Tongue (tissue), 2 donors: ENCODE data around the gene DOK7. TPM values are rescaled to one million over a fixed set of nuclear protein-coding genes. Genes with fewer than 3 reads are reported as not detected.
"Not testable (repeated sequence)": the region's sequence is repeated elsewhere in the genome, so short reads cannot be mapped to it uniquely, and the experiment has no call there.

ENCODE experiments used
- DNase-seq: peaks from one replicate; pipeline ENCODE4 v3.0.0-alpha.2; 2015
- total RNA-seq: library from RNA; depleted of rRNA; stranded (reverse); fragments of >200 nt; gene quantifications from one replicate; pipeline ENCODE4 v1.2.3, GENCODE V29; 2014

DOK7 gene
- total RNA-seq, 1 donor from 2014 or later: 30.9 TPM

GRCh38 chr4:3442959-3443749 lies 20.0 kb upstream of the DOK7 start:
- DNase-seq: peak; percentile 59

DNA sequence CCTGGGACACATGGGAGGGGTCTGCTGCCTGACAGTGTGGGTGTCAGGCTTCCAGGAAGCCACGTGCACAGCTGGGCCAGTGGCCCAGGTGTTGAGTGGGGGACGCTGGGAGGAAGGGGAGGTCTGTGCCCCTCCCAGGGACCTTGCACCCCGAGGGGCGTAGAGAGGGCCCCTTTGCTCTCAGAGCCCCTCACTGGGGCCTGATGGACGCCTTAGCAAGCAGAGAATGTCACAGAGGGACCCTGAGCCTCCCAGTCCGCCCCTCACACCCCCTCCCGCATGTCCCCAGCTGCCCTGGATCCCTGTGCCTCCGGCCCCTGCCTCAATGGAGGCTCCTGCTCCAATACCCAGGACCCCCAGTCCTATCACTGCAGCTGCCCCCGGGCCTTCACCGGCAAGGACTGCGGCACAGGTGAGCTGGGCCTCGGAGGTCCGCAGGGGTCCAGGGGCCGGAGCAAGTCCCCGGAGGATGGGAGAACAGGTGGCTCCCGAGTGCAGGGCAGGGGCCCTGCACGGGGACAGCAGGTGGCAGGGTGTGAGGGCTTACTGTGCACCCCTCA lies 19.3 kb upstream of the DOK7 start:
- no peak for DNase-seq

DNA sequence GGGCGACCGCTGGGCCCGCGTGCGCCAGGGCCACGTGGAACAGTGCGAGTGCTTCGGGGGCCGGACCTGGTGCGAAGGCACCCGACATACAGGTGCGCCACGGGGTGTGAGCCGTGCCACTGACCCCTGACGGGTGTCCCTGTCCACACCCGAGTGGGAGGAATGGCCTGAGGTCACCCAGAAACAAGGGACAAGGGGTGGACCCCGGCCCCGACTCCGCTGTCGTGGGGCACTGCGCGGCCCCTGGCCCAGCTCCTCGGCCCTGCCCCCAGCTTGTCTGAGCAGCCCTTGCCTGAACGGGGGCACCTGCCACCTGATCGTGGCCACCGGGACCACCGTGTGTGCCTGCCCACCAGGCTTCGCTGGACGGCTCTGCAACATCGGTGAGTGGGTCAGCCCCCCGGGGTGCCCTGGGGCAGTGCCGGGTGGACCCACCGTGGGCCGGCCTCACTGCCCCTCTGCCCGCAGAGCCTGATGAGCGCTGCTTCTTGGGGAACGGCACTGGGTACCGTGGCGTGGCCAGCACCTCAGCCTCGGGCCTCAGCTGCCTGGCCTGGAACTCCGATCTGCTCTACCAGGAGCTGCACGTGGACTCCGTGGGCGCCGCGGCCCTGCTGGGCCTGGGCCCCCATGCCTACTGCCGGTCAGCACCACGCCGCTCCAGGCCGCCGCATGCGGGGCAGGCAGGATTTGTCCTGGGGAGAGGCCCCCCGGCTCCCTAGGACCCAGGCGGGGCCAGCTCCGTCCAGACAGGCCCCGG lies 18.6 kb upstream of the DOK7 start:
- DNase-seq: no peak

- DNase-seq: no peak
These were observed 17.8 kb upstream of the DOK7 start for GRCh38 chr4:3445111-3445820.

GRCh38 chr4:3445829-3446545 lies 17.1 kb upstream of the DOK7 start:
- DNase-seq: no peak

DNA sequence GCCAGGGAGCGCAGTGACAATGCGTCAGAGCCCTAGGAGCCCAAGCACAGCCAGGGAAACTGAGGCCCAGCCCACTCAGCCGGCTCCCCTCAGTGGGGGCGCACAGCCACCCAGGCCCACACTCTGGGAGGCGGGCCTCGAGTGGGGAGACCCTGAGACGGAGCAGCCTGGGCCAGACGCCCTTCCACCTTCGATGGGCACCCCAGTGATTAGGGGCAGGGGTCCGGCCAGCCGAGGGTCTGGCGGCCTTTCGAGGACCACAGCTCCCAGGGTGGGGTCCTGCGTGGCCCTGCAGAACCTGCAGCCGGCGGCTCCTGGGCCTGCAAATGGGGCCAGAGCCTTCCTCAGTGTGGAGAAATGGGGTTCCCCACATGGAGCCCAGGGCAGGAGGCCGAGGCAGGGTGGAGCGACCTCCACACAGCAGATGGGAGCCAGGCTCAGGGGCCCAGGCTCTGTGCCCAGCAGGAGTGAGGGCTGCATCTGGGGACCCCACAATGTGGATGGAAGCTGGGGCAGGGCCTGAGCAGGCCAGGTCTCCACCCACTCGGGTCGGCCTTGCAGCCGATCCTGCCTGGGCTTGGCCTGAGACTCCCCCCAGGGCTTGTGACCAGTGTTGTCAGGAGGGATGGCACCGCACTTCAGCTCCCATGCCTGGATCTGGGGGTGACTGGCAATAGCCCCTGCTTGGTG lies 16.3 kb upstream of the DOK7 start:
- no peak for DNase-seq

DNA sequence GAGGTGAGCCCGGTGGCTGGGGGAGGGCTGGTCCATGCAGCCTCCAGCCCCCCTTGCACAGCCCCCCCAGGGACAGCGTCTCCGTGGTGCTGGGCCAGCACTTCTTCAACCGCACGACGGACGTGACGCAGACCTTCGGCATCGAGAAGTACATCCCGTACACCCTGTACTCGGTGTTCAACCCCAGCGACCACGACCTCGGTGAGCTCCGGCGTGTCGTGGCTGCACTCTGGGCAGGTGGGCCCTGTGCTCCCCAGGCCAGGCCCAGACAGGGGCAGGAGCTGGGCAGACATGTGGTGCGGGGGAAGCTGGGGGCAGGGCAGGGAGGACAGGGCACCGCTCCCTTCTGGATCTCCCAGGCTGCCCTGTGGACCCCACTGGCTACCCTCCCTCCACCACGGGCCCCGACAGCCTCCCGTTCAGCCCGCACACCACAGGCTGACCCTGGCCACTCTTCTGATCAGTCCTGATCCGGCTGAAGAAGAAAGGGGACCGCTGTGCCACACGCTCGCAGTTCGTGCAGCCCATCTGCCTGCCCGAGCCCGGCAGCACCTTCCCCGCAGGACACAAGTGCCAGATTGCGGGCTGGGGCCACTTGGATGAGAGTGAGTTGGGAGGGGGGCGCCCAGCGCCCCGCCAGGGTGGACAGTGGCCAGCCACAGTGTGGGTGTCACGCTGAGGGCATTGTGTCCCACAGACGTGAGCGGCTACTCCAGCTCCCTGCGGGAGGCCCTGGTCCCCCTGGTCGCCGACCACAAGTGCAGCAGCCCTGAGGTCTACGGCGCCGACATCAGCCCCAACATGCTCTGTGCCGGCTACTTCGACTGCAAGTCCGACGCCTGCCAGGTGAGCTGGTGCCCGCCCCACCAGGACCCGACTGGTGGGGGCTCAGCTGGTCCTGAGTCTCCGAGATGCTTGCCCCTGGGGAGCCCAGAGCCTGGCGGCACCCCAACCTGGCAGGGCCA lies 15.4 kb upstream of the DOK7 start:
- DNase-seq: no peak

DNA sequence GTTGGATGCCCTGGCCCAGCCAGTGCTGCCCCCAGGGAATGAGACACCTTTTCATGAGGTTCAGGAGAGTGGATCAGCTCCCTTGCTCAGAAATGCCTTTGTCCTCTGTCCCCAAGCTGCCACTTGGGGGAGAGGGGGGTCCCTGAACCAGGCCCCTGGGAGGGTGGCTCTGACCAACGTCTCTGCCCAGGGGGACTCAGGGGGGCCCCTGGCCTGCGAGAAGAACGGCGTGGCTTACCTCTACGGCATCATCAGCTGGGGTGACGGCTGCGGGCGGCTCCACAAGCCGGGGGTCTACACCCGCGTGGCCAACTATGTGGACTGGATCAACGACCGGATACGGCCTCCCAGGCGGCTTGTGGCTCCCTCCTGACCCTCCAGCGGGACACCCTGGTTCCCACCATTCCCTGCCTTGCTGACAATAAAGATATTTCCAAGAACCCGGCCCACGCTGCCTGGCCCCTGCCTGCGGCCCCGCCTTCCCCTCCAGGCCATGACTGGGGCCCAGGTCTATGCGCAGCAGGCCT lies 14.0 kb upstream of the DOK7 start:
- DNase-seq: no peak

- no peak for DNase-seq
These were observed 13.3 kb upstream of the DOK7 start for GRCh38 chr4:3449574-3450534.

- no peak for DNase-seq
These were observed 12.5 kb upstream of the DOK7 start for GRCh38 chr4:3450643-3451042.

DNA sequence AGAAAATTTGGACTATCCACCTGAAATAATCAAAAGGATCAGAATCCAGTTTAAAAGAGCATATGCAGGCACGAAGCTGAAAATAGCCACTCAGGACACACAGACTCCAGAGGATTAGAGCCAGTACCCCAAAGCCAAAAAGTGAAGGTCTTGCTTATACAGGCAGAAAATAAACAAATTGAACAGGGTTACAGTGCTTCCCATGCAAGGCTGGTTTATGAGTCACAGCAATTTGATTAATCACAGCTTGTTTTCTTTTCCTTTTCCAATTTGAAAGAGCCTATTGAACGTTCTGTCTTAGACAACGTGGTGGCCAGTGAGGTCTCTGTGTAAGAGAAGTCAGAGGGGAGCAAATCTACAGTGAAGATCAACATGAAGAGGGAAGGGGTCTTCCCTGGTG lies 11.2 kb upstream of the DOK7 start:
- DNase-seq: no peak

DNA sequence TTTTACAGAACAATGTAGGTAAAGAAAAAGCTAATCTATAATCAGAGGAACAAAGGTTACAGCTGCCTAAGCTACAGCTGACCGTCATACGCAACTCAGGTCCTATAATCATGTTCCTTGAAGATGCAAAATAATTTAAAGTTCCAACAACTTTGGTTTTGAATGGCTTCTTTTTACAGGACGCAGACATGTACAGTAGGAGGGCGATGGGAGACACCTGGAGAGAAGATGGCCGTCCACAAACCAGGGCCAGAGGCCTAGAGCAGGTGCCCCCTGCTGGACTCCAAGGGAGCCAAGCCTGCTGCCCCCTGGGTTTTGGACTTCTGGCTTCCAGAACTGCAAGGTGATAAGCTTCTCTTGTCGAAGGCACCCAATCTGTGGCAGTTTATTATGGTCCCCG lies 10.7 kb upstream of the DOK7 start:
- DNase-seq: no peak

GRCh38 chr4:3455596-3455995 lies 7.5 kb upstream of the DOK7 start:
- DNase-seq: not testable (repeated sequence)

GRCh38 chr4:3458371-3458770 lies 4.7 kb upstream of the DOK7 start:
- no peak for DNase-seq

DNA sequence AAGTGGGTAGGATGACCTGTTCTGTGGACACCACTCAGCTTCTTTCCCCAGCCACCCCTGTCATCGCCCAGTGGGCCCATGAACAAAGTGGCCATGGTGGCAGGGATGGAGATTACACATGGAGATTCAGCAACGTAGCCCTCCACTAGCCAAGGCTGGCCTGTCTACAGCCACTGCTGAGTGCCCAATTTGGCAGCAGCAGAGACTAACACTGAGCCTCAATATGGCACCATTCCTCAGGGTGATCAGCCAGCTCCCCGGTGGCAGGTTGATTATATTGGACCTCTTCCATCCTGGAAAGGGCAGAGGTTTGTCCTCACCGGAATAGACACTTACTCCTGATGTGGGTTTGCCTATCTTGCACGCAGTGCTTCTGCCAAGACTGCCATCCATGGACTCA lies 4.0 kb upstream of the DOK7 start:
- DNase-seq: not testable (repeated sequence)

DNA sequence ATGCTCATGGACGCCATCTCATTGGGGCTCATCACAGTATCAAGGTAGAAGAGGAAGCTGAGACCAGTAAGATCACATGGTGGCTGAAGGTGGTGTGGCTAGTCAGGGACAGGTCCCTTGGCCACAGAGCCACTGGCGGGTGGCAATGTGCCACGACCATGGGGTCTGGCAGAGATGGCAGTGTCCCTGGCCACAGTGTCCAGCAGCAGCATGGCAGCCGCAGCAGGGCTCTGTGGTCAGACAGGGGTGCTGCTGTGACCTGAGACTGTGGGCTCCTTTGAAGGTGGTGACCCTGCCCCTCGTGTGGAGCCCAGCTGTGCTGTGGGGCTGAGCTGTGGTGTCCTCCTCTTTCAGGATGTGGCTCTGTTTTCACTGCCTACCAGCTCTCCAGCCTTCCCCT lies 2.2 kb upstream of the DOK7 start:
- DNase-seq: no peak

- DNase-seq: peak; percentile 92
These were observed 1.4 kb upstream of the DOK7 start for GRCh38 chr4:3461515-3462291.

DNA sequence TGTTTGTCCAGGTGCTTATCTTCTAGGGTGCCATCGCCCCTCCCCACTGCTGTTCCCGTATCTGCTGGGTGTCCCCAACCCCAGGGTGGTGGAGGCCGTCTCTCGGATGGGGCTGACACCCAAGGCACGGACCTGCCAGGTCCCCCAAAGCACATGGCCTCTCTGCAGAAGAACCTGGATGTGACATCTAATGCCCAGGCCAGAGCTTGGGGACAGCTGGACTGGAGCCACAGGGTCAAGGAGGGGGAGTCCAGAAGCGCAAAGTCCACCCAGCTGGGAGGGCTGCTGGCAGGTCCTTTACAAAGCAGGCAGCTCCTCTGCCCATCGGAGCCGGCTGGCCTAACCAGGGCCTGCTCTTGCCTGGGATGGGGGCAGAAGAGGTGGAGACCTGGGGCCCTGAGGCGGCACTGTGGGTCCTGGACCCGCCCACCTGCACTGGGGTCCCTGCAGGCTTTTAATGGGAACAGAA lies 751 bp upstream of the DOK7 start:
- no peak for DNase-seq
